Keratinocyte (primary cell): ENCODE results near the gene NOTUM. TPM values are rescaled to one million over a fixed set of nuclear protein-coding genes. Genes with fewer than 3 reads are reported as not detected.

ENCODE experiments used
- DNase-seq: peaks from one replicate; pipeline ENCODE4 v3.0.0-alpha.2; 2011; ENCODE audit warnings: low read depth, missing footprints, low spot score
- FAIRE-seq: peaks from 2 replicates; lab custom pipeline; 2011; peaks lifted over from hg19 to GRCh38; lab: Jason Lieb, UNC
- H2AFZ ChIP-seq: 2 replicates; pipeline ENCODE4 v1.6.0; 2012; ENCODE audit warnings: low read length, control low read depth, inconsistent platforms; ENCODE audit not compliant: control insufficient read depth
- H3K27ac ChIP-seq: 2 replicates; pipeline ENCODE4 v1.5.1; 2011; ENCODE audit warnings: low read length; ENCODE audit not compliant: control insufficient read depth, insufficient read depth
- H3K27me3 ChIP-seq: 3 replicates; pipeline ENCODE4 v1.6.0; 2011; ENCODE audit warnings: low read length; ENCODE audit not compliant: control insufficient read depth, insufficient read depth; ENCODE audit errors: extremely low read depth
- H3K36me3 ChIP-seq, 2 experiments: 2 replicates in 1 of 2; 3 replicates in 1 of 2; pipeline ENCODE4 v1.5.1; 2011; ENCODE audit warnings: low read length in 2 of 2, mild to moderate bottlenecking in 1 of 2; ENCODE audit not compliant: control insufficient read depth in 2 of 2, insufficient read depth in 2 of 2; ENCODE audit errors: extremely low read depth in 1 of 2
- H3K4me1 ChIP-seq: 3 replicates; pipeline ENCODE4 v1.5.1; 2011; ENCODE audit warnings: low read length; ENCODE audit not compliant: control insufficient read depth, insufficient read depth; ENCODE audit errors: extremely low read depth
- H3K4me2 ChIP-seq: 3 replicates; pipeline ENCODE4 v1.6.0; 2011; ENCODE audit warnings: low read depth, low read length; ENCODE audit not compliant: control insufficient read depth, insufficient read depth; ENCODE audit errors: extremely low read depth
- H3K4me3 ChIP-seq, 3 experiments: fragments of 200-600 bp in 1 of 3; sonication (generic) in 1 of 3; 2 replicates in 2 of 3; 3 replicates in 1 of 3; pipeline ENCODE4 v1.5.1; 2011 to 2016; ENCODE audit warnings: low read length in 3 of 3, mild to moderate bottlenecking in 3 of 3, control low read depth in 2 of 3, inconsistent platforms in 1 of 3, low read depth in 1 of 3, mixed read lengths in 1 of 3, mixed run types in 1 of 3, moderate library complexity in 1 of 3; ENCODE audit not compliant: control insufficient read depth in 2 of 3, insufficient read depth in 2 of 3; ENCODE audit errors: extremely low read depth in 1 of 3
- H3K79me2 ChIP-seq: 2 replicates; pipeline ENCODE4 v1.6.0; 2012; ENCODE audit warnings: low read length; ENCODE audit not compliant: control insufficient read depth, insufficient read depth
- H3K9ac ChIP-seq: 3 replicates; pipeline ENCODE4 v1.6.0; 2011; ENCODE audit warnings: low read length; ENCODE audit not compliant: control insufficient read depth, insufficient read depth; ENCODE audit errors: extremely low read depth
- H3K9me1 ChIP-seq: 3 replicates; pipeline ENCODE4 v1.6.0; 2011; ENCODE audit warnings: low read length; ENCODE audit not compliant: control insufficient read depth, insufficient read depth; ENCODE audit errors: extremely low read depth
- H3K9me3 ChIP-seq: 2 replicates; pipeline ENCODE4 v1.5.1; 2012; ENCODE audit warnings: low read depth, low read length; ENCODE audit not compliant: control insufficient read depth
- H4K20me1 ChIP-seq: 3 replicates; pipeline ENCODE4 v1.6.0; 2011; ENCODE audit warnings: low read length; ENCODE audit not compliant: control insufficient read depth, insufficient read depth; ENCODE audit errors: extremely low read depth
- CTCF ChIP-seq, 3 experiments: IDR thresholded peaks in 1 of 3; conservative IDR thresholded peaks in 1 of 3; optimal IDR thresholded peaks in 1 of 3; 2 replicates in 2 of 3; 3 replicates in 1 of 3; pipeline versions ENCODE3 to v1.5.1; 2011; ENCODE audit warnings: low read length in 3 of 3, mild to moderate bottlenecking in 3 of 3, moderate library complexity in 2 of 3, control low read depth in 1 of 3, inconsistent platforms in 1 of 3; ENCODE audit not compliant: insufficient read depth in 2 of 3; ENCODE audit errors: extremely low read depth in 1 of 3
- EZH2 ChIP-seq: IDR thresholded peaks from one replicate; pipeline ENCODE4 v1.6.1; 2012; ENCODE audit warnings: inconsistent platforms, mild to moderate bottlenecking, low read length, moderate library complexity
- dilution Hi-C: fragments of 300-500 bp; cut with MboI; formaldehyde crosslinking; loops from one replicate; pipeline ENCODE4 v1.7.0; 2020; ENCODE audit warnings: low sequenced_read_pairs; ENCODE audit not compliant: extremely low pct_ligation_motif_present
- polyA plus RNA-seq, 5 experiments: library from polyadenylated mRNA; depleted of rRNA in 3 of 5; stranded (reverse) in 3 of 5; stranded (forward) in 1 of 5; unstranded in 1 of 5; fragments of >200 nt; gene quantifications; 1 replicate in 1 of 5; 2 replicates in 3 of 5; 3 replicates in 1 of 5; pipeline versions ENCODE4 v1.2.1 to v1.2.3, GENCODE V29; 2011 to 2012; ENCODE audit warnings: missing spikeins in 2 of 5, low read depth in 1 of 5, low replicate concordance in 1 of 5

The NOTUM gene
- polyA plus RNA-seq, 1 donor (not counting 4 experiments of a cell fraction or from before 2014, with no cell fraction given) = not detected

DNA sequence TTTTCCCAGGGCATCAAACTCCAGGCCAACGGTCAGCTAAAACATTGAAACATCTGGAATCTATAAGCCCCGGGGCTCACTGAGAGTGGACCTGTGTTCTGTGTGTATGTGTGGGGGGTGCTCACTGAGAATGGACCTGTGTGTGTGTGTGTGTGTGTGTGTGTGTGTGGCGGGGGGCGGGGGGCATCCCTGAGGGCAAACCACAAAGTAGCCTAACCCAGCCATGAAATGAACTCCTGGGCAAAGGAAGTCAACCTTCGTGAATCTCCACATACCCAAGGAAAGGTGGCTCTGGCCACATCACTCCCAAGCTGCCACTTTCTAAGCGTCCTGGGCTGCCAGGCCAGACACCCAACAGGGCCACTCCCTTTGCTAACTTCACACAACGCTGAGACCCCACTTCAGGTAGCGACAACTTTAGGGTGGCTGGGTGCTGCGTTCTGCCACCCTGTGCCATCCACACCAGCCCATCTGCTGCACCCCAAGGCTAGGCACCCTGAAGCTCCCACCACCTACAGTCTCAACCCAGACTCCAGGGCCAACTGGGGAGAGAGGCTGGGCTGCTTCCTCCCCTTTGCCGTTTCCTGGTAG, 35.0 kb downstream of the NOTUM start:
- peak overlapping the region; percentile 78 to 84 (median 79) for H3K4me3 ChIP-seq
- no peaks in the 10 kb centered on the region for H3K27me3 ChIP-seq
- H3K4me2 ChIP-seq = peak overlapping the region; percentile 84
- H3K9me1 ChIP-seq = no peaks in the 10 kb centered on the region
- H3K27ac ChIP-seq = peak overlapping the region; percentile 85
- no peak overlapping the region for H2AFZ ChIP-seq
- H3K79me2 ChIP-seq = peaks cover 57% of the 10 kb centered on the region
- FAIRE-seq (no peak), DNase-seq (no peak)
- peaks cover 35% of the 10 kb centered on the region for H3K4me1 ChIP-seq
- peak overlapping the region; percentile 88 for H3K9ac ChIP-seq
- dilution Hi-C loops = no loop called here
- H3K9me3 ChIP-seq = no peaks in the 10 kb centered on the region
- H3K36me3 ChIP-seq = peaks cover 9 to 11% of the 10 kb centered on the region in 2 experiments
- TF ChIP-seq CTCF (optimal IDR thresholded peaks at IDR 0.05 in 1 of 3, IDR thresholded peaks at IDR 0.05 in 1 of 3, conservative IDR thresholded peaks at IDR 0.05 in 1 of 3; ENCODE audit: extremely low read depth in 1 of 3, insufficient read depth in 2 of 3, low read length in 3 of 3) (no peak), EZH2 (no peak)
- peaks cover 5% of the 10 kb centered on the region for H4K20me1 ChIP-seq

- H3K4me2 ChIP-seq = peak overlapping the region; percentile 78
- peaks cover 20 to 21% of the 10 kb centered on the region in 2 experiments for H3K36me3 ChIP-seq
- no peaks in the 10 kb centered on the region for H3K9me1 ChIP-seq
- peaks cover 68% of the 10 kb centered on the region for H3K79me2 ChIP-seq
- H3K9me3 ChIP-seq = no peaks in the 10 kb centered on the region
- H3K27ac ChIP-seq = peak overlapping the region; percentile 4
- peaks cover 5% of the 10 kb centered on the region for H4K20me1 ChIP-seq
- no peak for DNase-seq
- peak overlapping the region; percentile 9 for H3K9ac ChIP-seq
- H3K27me3 ChIP-seq = no peaks in the 10 kb centered on the region
- no peak for TF ChIP-seq EZH2
- no peak for TF ChIP-seq CTCF (optimal IDR thresholded peaks at IDR 0.05 in 1 of 3, IDR thresholded peaks at IDR 0.05 in 1 of 3, conservative IDR thresholded peaks at IDR 0.05 in 1 of 3; ENCODE audit: extremely low read depth in 1 of 3, insufficient read depth in 2 of 3, low read length in 3 of 3)
- dilution Hi-C loops = no loop called here
- H3K4me1 ChIP-seq = peaks cover 35% of the 10 kb centered on the region
- H2AFZ ChIP-seq = no peak overlapping the region
- FAIRE-seq = no peak
- H3K4me3 ChIP-seq = no peak overlapping the region
These were observed 36.1 kb downstream of the NOTUM start for GRCh38 chr17:81924557-81925532.
